ENCODE data around the gene LMCD1.
"Not testable (repeated sequence)": the region's sequence is repeated elsewhere in the genome, so short reads cannot be mapped to it uniquely, and the experiment has no call there.

Gene LMCD1

GRCh38 chr3:8567784-8568575 lies 66.4 kb downstream of the LMCD1 start:
- DNase-seq = no peak

- no peak for DNase-seq
Measured at GRCh38 chr3:8571256-8571655, 69.6 kb downstream of the LMCD1 start.

GRCh38 chr3:8573342-8573926 lies 71.8 kb downstream of the LMCD1 start:
- DNase-seq = no peak

- DNase-seq = no peak
Measured at GRCh38 chr3:8574040-8574669, 72.5 kb downstream of the LMCD1 start.

GRCh38 chr3:8574670-8575322 lies 73.2 kb downstream of the LMCD1 start:
- DNase-seq = no peak

GRCh38 chr3:8575364-8576104 lies 73.9 kb downstream of the LMCD1 start:
- no peak for DNase-seq

- no peak for DNase-seq
Measured at GRCh38 chr3:8576436-8576835, 74.8 kb downstream of the LMCD1 start.

- no peak for DNase-seq
Measured at GRCh38 chr3:8576841-8577571, 75.4 kb downstream of the LMCD1 start.

GRCh38 chr3:8578282-8578681 lies 76.7 kb downstream of the LMCD1 start:
- no peak for DNase-seq

GRCh38 chr3:8579096-8579495 lies 77.5 kb downstream of the LMCD1 start:
- DNase-seq = no peak

GRCh38 chr3:8579943-8580342 lies 78.3 kb downstream of the LMCD1 start:
- DNase-seq = no peak

GRCh38 chr3:8580434-8580833 lies 78.8 kb downstream of the LMCD1 start:
- not testable (repeated sequence) for DNase-seq

GRCh38 chr3:8581373-8581772 lies 79.8 kb downstream of the LMCD1 start:
- no peak for DNase-seq

- DNase-seq = no peak
Measured at GRCh38 chr3:8581806-8582445, 80.3 kb downstream of the LMCD1 start.

GRCh38 chr3:8584661-8585060 lies 83.0 kb downstream of the LMCD1 start:
- DNase-seq = no peak

GRCh38 chr3:8589880-8590556 lies 88.4 kb downstream of the LMCD1 start:
- no peak for DNase-seq

GRCh38 chr3:8593021-8593827 lies 91.6 kb downstream of the LMCD1 start:
- DNase-seq = no peak

GRCh38 chr3:8595252-8595651 lies 93.6 kb downstream of the LMCD1 start:
- DNase-seq = no peak

GRCh38 chr3:8595695-8596115 lies 94.1 kb downstream of the LMCD1 start:
- no peak for DNase-seq
